Erythroblast (primary cell): ENCODE results near the gene E2F4.

ENCODE experiments used
- GATA1 ChIP-seq: IDR thresholded peaks from 2 replicates; pipeline ENCODE4 v1.6.1; 2011; ENCODE audit warnings: low read depth, mild to moderate bottlenecking, control low read depth, low read length, moderate library complexity
- POLR2A ChIP-seq: IDR thresholded peaks from 2 replicates; pipeline ENCODE4 v1.6.1; 2011; ENCODE audit warnings: mild to moderate bottlenecking, low read length

DNA sequence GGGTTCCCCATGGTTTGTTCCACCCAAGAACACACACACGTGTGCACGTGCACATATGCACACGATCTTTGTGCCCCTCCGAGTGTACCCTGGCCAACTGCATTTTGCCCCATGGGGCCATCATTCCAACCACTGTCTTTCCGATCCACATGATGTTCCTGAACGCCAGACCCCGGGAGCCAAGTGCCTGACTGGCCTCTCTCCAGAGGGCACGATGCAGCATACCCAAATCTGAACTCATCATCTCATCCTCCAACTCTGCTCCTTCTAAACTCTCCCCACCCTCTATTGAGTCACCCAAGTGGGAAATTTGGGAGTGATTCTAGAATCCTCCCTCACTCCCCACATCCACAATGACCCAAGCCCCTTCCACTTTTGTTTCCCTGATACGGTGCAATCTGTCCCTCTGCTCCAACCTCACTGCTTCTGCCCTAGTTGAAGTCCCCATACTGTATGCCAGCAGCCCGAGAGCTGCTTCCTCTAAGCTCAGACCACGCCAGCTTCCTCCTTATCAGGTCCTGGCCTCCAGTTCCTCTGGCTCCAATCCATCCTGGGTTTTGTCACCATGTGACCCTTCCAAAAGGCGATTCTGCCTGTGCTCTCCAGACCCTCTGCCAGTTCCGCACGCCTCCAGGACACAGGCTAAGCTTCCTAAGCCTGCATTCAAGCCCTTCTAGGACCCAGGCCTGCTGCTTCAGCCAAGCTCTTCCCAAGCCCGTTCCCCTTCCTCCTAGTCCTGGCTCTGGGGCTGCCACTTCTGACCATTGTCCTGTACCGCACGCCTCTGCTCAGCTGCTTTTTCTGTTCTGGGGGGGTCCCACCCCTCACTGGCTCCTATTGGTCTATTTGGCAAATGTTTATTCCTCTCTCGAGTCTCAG is 24.9 kb downstream of the E2F4 start:
- TF ChIP-seq POLR2A (no peak), GATA1 (no peak)
